Skeletal muscle satellite cell (primary cell): ENCODE measurements around the gene DBH.

Source experiments
- H3K27me3 ChIP-seq: 2 replicates; pipeline ENCODE4 v1.7.0; 2013; ENCODE audit warnings: low read length; ENCODE audit not compliant: control insufficient read depth, insufficient read depth
- H3K36me3 ChIP-seq: 2 replicates; pipeline ENCODE4 v1.7.0; 2013; ENCODE audit warnings: mild to moderate bottlenecking, control low read depth, low read length; ENCODE audit not compliant: insufficient read depth
- H3K4me1 ChIP-seq: 2 replicates; pipeline ENCODE4 v1.7.0; 2013; ENCODE audit warnings: low read length; ENCODE audit not compliant: control insufficient read depth, insufficient read depth
- H3K4me2 ChIP-seq: 2 replicates; pipeline ENCODE4 v1.7.0; 2013; ENCODE audit warnings: mild to moderate bottlenecking, low read length
- H3K4me3 ChIP-seq: 2 replicates; pipeline ENCODE4 v1.7.0; 2013; ENCODE audit warnings: low read length
- H3K9ac ChIP-seq: 2 replicates; pipeline ENCODE4 v1.7.0; 2013; ENCODE audit warnings: mild to moderate bottlenecking, low read depth, low read length, moderate library complexity
- H3K9me3 ChIP-seq: replicated peaks from 2 replicates; pipeline ENCODE4 v1.7.0; 2013; ENCODE audit warnings: mild to moderate bottlenecking, control low read depth, low read length

DBH gene

DNA sequence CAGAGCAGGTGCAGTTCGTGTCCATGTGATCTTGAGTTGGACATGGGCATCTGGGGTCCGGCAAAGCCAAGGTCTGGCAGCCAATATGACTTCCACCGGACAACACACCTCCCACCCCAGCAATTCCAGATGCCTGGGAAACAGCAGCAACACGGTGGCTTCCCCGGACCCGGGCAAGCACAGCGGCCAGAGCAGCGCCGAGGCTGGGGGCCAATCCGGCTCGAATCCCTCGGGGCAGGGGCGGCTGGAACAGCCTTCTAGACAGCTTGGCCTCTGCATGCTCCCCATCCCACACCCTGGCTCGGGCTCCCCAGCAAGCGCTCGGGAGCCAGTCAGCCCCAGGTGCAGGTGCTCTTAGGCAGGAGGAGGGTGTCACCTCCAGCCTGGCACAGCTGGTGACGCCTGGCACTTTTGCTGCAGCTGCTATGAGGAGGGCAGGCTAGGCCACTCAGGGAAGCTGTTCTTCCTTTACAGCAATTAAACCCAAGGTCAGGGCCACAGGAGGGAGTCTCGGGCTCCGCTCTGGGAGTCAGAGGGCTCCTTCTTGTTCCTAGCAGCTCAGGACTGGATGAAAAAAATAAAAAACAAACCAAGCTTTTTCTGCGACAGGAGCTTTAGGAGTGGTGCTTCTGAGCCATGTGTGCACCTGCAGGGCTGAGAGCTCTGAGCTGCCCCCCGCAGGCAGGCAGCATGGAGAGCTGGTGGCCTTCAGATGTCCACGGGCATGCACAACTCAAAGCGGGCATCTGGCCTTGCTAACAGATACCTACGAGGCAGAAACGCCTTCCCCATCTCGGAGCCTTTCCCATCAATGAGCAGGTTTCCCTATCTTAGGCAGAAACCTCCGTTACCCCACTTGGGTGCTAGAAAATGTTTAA lies 28.2 kb downstream of the DBH start:
- Histone ChIP-seq H3K4me1 (peaks cover 3% of the 10 kb centered on the region), H3K4me3 (no peak overlapping the region), H3K27me3 (no peaks in the 10 kb centered on the region), H3K9me3 (no peaks in the 10 kb centered on the region), H3K4me2 (no peak overlapping the region), H3K36me3 (no peaks in the 10 kb centered on the region), H3K9ac (no peak overlapping the region)

- Histone ChIP-seq H3K4me1 (no peaks in the 10 kb centered on the region), H3K4me3 (no peak overlapping the region), H3K27me3 (no peaks in the 10 kb centered on the region), H3K36me3 (no peaks in the 10 kb centered on the region), H3K9ac (no peak overlapping the region), H3K4me2 (no peak overlapping the region), H3K9me3 (no peaks in the 10 kb centered on the region)
Observed at GRCh38 chr9:133665096-133665495, 28.9 kb downstream of the DBH start.

- Histone ChIP-seq H3K4me1 (no peaks in the 10 kb centered on the region), H3K4me3 (no peak overlapping the region), H3K36me3 (no peaks in the 10 kb centered on the region), H3K27me3 (no peaks in the 10 kb centered on the region), H3K9me3 (no peaks in the 10 kb centered on the region), H3K4me2 (no peak overlapping the region), H3K9ac (no peak overlapping the region)
Observed at GRCh38 chr9:133665535-133665934, 29.4 kb downstream of the DBH start.

DNA sequence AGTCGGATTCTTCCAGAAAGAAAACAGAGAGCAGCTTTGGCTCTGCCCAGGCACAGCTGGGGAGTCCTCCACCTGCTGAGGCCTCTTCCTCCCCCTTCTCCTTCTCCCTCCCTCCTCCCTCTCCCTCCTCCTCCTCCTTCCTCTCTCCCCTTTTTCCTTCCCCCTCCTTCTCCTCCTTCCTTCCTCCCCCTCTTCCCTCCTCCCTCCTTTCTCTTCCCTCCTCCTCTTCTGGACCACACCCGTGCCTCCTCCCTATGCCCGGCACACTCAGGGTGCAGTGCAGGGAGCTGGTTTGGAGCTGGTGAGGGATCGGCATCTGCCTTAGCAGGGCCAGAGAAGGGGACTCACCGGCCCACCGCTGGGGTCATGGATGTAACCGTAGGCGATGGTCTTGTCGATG lies 30.2 kb downstream of the DBH start:
- Histone ChIP-seq H3K27me3 (no peaks in the 10 kb centered on the region), H3K9me3 (no peaks in the 10 kb centered on the region), H3K9ac (no peak overlapping the region), H3K4me2 (no peak overlapping the region), H3K4me3 (no peak overlapping the region), H3K36me3 (no peaks in the 10 kb centered on the region), H3K4me1 (no peaks in the 10 kb centered on the region)

DNA sequence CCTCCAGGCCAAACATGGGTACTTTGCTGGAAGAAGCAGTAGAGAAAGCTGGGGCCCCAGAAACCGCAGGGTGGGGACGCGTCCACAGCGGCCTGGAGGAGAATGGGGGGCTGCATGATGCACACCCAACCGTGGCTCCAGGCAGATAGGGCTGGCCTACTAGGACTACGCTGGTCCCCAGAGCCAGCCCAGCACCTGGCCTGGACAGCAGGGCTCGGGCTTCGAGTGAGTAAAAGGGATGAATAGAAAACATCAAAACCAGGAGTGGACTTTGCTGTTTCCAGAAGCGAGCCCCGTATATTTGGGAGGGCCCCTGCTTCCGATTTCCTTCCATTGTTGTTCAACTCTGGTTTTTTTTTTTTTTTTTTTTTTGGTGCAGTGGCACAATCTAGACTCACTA lies 30.7 kb downstream of the DBH start:
- Histone ChIP-seq H3K27me3 (no peaks in the 10 kb centered on the region), H3K9ac (no peak overlapping the region), H3K4me1 (no peaks in the 10 kb centered on the region), H3K4me3 (no peak overlapping the region), H3K4me2 (no peak overlapping the region), H3K36me3 (no peaks in the 10 kb centered on the region), H3K9me3 (no peaks in the 10 kb centered on the region)

- H3K9ac ChIP-seq = no peak overlapping the region
- H3K36me3 ChIP-seq = no peaks in the 10 kb centered on the region
- H3K9me3 ChIP-seq = no peaks in the 10 kb centered on the region
- no peaks in the 10 kb centered on the region for H3K27me3 ChIP-seq
- no peak overlapping the region for H3K4me2 ChIP-seq
- H3K4me3 ChIP-seq = no peak overlapping the region
- no peaks in the 10 kb centered on the region for H3K4me1 ChIP-seq
Observed at GRCh38 chr9:133667759-133668450, 31.7 kb downstream of the DBH start.

DNA sequence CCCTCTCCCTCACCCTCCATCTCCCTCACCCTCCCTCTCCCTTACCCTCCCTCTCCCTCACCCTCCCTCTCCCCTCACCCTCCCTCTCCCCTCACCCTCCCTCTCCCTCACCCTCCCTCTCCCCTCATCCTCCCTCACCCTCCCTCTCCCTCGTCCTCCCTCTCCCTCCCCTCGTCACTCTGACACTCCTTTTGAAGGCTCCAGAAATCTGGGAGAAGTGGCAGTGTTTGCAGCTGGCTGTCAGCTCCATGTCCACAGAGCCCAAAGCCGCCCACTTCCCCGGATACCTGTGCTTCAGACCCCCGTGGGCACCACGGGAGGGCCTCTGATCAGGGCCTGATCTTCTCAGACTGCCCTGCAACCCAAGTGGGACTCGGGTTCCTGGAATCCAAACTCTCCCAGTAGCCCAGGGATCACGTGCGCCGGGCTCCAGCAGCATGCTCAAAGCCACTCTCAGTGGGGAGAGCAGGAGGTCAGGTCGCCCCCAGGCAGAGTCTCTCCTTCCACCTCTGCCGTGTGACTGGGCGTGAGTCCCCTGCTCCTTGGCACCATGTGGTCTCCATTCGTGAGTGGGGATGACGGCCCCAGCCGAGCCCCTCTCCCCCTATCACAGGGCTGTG lies 33.1 kb downstream of the DBH start:
- Histone ChIP-seq H3K27me3 (no peaks in the 10 kb centered on the region), H3K4me1 (no peaks in the 10 kb centered on the region), H3K4me3 (no peak overlapping the region), H3K4me2 (no peak overlapping the region), H3K9me3 (no peaks in the 10 kb centered on the region), H3K9ac (no peak overlapping the region), H3K36me3 (no peaks in the 10 kb centered on the region)

GRCh38 chr9:133670466-133670865 lies 34.3 kb downstream of the DBH start:
- Histone ChIP-seq H3K9me3 (no peaks in the 10 kb centered on the region), H3K36me3 (no peaks in the 10 kb centered on the region), H3K4me1 (no peaks in the 10 kb centered on the region), H3K4me2 (no peak overlapping the region), H3K27me3 (no peaks in the 10 kb centered on the region), H3K4me3 (no peak overlapping the region), H3K9ac (no peak overlapping the region)

DNA sequence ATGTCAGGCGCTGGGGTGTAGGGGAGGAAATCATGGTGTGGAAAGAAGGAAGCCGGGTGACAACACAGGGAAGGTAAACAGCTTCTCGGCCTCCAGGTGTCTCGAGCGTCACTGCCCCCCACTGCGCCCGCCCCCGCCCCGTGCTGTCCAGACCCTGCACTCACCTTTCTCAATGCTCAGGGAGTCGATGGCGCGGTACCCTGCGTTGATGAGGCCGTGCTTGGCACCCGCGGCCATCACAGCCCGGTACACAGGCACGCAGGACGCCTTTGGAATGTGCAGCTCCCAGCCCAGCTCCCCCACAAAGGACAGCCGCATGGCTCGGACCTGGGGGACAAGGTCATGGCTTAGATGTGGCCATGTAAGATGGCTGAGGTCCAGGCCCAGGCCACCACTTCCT lies 35.2 kb downstream of the DBH start:
- Histone ChIP-seq H3K27me3 (no peaks in the 10 kb centered on the region), H3K9ac (no peak overlapping the region), H3K4me1 (no peaks in the 10 kb centered on the region), H3K36me3 (no peaks in the 10 kb centered on the region), H3K9me3 (no peaks in the 10 kb centered on the region), H3K4me3 (no peak overlapping the region), H3K4me2 (no peak overlapping the region)

DNA sequence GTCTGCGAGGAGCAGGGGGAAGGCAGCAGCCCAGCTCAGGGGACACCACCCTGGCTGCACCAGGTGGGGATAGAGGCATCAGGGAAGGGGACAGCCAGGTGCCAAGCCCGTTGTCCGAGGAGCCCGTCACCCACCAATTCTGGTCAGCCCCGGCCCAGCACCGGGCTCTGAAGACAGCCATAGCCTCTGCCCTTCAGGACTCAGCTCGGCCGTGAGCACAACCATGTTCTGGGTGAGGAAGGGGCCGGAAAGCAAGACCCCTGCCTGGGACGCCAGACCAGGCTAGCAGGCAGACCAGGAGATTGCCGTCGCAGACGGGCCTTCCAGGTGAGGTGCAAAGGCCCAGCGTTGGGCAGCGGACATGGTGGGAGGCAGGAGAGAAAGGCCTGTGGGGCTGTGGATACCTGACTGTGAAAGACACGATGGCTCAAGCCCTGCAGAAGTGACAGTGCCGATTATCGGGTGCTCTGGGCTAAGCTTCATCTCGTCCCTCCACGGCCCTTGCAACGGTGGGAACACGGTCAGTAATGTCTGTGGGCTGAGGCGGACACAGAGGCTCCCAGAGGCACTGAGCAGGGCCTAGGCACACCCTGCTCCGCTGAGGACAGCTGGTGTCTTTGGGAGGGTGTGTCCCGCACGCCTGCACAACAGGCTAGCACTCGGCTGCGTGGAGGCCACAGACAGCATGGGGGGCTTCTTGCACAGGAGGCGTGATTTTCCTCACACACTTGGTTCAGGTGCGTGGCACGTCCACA lies 36.5 kb downstream of the DBH start:
- Histone ChIP-seq H3K4me2 (no peak overlapping the region), H3K27me3 (no peaks in the 10 kb centered on the region), H3K9ac (no peak overlapping the region), H3K9me3 (no peaks in the 10 kb centered on the region), H3K36me3 (no peaks in the 10 kb centered on the region), H3K4me1 (no peaks in the 10 kb centered on the region), H3K4me3 (no peak overlapping the region)

DNA sequence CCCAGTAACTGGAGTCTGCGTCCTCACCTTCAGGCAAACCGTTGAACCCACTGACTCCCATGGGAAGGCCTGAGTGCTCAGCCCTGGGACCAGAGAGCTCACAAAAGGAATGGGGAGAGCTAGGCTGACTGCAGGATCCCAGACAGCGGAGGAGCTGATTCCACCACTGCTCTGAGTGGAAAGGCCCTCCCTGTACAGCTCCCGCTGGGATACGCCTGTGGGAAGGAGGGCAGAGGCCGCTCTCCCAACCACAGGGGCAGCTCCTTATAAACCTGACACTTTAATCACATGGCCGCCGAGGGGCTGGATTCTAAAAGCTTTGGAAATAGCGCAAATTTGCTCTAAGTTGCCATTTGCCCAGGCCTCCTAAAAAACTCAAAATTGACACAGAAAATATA lies 37.1 kb downstream of the DBH start:
- Histone ChIP-seq H3K27me3 (no peaks in the 10 kb centered on the region), H3K9me3 (no peaks in the 10 kb centered on the region), H3K4me2 (no peak overlapping the region), H3K4me3 (no peak overlapping the region), H3K4me1 (no peaks in the 10 kb centered on the region), H3K36me3 (no peaks in the 10 kb centered on the region), H3K9ac (no peak overlapping the region)
